Right atrium auricular region (tissue), 2 donors: ENCODE data around the gene PSMD10. TPM values are rescaled to one million over a fixed set of nuclear protein-coding genes. Genes with fewer than 3 reads are reported as not detected.

ENCODE experiments used
- DNase-seq: peaks from one replicate; pipeline ENCODE4 v3.0.0-alpha.2; 2019; ENCODE audit warnings: low spot score
- H3K27ac ChIP-seq, 2 donors: fragments of 200-600 bp; sonication (generic); 1 replicate in 1 of 2; 2 replicates in 1 of 2; pipeline ENCODE4 v1.5.1; 2016 to 2019
- H3K27me3 ChIP-seq, 2 donors: fragments of 200-600 bp; sonication (generic); one replicate each; pipeline versions ENCODE4 v1.5.1 to v1.6.0; 2017 to 2019
- H3K36me3 ChIP-seq: fragments of 200-600 bp; sonication (generic); one replicate; pipeline ENCODE4 v1.5.1; 2016
- H3K4me1 ChIP-seq, 2 donors: fragments of 200-600 bp; sonication (generic); one replicate each; pipeline versions ENCODE4 v1.5.1 to v1.6.0; 2017 to 2019
- H3K4me3 ChIP-seq, 2 donors: fragments of 200-600 bp; sonication (generic); 1 replicate in 1 of 2; 2 replicates in 1 of 2; pipeline ENCODE4 v1.5.1; 2017 to 2019; ENCODE audit warnings: mild to moderate bottlenecking in 1 of 2, moderate library complexity in 1 of 2
- H3K9me3 ChIP-seq, 2 donors: fragments of 200-600 bp; sonication (generic); one replicate each; pipeline ENCODE4 v1.5.1; 2019
- total RNA-seq, 2 donors: library from RNA; depleted of rRNA; stranded (reverse); fragments of >200 nt; gene quantifications; one replicate each; pipeline ENCODE4 v1.1.0, GENCODE V29; 2016
- TF ChIP-seq, protein P1 (sequence below), 2 donors: fragments of 200-600 bp; sonication (generic); IDR thresholded peaks; one replicate each; pipeline ENCODE4 v1.5.1; 2019; ENCODE audit warnings: antibody characterized with exemption in 2 of 2

The PSMD10 gene
- total RNA-seq, 2 donors from 2014 or later, result 22.5 to 23.6 TPM

GRCh38 chrX:108071578-108071977, 19.8 kb downstream of the PSMD10 start:
- Histone ChIP-seq H3K36me3 (no peaks in the 10 kb centered on the region), H3K4me3 (no peak overlapping the region), H3K27ac (no peak overlapping the region), H3K4me1 (no peaks in the 10 kb centered on the region), H3K27me3 (no peaks in the 10 kb centered on the region), H3K9me3 (no peaks in the 10 kb centered on the region)
- TF ChIP-seq, protein P1, sequence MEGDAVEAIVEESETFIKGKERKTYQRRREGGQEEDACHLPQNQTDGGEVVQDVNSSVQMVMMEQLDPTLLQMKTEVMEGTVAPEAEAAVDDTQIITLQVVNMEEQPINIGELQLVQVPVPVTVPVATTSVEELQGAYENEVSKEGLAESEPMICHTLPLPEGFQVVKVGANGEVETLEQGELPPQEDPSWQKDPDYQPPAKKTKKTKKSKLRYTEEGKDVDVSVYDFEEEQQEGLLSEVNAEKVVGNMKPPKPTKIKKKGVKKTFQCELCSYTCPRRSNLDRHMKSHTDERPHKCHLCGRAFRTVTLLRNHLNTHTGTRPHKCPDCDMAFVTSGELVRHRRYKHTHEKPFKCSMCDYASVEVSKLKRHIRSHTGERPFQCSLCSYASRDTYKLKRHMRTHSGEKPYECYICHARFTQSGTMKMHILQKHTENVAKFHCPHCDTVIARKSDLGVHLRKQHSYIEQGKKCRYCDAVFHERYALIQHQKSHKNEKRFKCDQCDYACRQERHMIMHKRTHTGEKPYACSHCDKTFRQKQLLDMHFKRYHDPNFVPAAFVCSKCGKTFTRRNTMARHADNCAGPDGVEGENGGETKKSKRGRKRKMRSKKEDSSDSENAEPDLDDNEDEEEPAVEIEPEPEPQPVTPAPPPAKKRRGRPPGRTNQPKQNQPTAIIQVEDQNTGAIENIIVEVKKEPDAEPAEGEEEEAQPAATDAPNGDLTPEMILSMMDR (IDR thresholded peaks at IDR 0.05), result no peak
- no peak for DNase-seq

- TF ChIP-seq, protein P1 (IDR thresholded peaks at IDR 0.05), result no peak
- H3K36me3 ChIP-seq, result no peaks in the 10 kb centered on the region
- H3K27me3 ChIP-seq, result no peaks in the 10 kb centered on the region
- no peak for DNase-seq
- H3K27ac ChIP-seq, result no peak overlapping the region
- no peaks in the 10 kb centered on the region for H3K9me3 ChIP-seq
- no peak overlapping the region for H3K4me3 ChIP-seq
- H3K4me1 ChIP-seq, result no peaks in the 10 kb centered on the region
These were observed 20.5 kb downstream of the PSMD10 start for GRCh38 chrX:108070891-108071290.

GRCh38 chrX:108068121-108068520, 23.2 kb downstream of the PSMD10 start:
- H3K9me3 ChIP-seq, result no peaks in the 10 kb centered on the region
- no peak overlapping the region for H3K27ac ChIP-seq
- DNase-seq, result no peak
- H3K36me3 ChIP-seq, result no peaks in the 10 kb centered on the region
- TF ChIP-seq, protein P1 (IDR thresholded peaks at IDR 0.05), result no peak
- H3K27me3 ChIP-seq, result no peaks in the 10 kb centered on the region
- H3K4me1 ChIP-seq, result no peaks in the 10 kb centered on the region
- no peak overlapping the region for H3K4me3 ChIP-seq

DNA sequence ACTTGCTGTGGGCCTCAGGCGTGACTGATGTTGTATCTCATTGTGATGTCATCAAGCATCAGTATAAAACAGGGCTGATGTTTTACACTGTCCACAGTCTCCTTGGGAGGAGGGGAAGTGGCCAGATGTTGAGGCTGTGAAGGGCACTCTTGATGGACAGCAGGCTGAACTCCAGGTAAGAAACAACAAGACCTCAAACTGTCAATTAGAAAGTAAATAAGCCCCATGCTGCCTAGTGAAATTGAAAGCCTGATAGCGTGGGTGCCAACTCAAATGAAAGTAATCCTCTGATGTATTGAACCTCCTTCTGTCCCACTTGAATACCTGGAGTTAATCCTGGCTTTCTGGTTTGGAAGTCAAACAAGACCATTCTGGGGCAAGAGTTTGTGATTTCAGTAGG, 26.7 kb downstream of the PSMD10 start:
- no peaks in the 10 kb centered on the region for H3K9me3 ChIP-seq
- no peak for DNase-seq
- no peaks in the 10 kb centered on the region for H3K27me3 ChIP-seq
- H3K36me3 ChIP-seq, result no peaks in the 10 kb centered on the region
- no peaks in the 10 kb centered on the region for H3K4me1 ChIP-seq
- TF ChIP-seq, protein P1 (IDR thresholded peaks at IDR 0.05), result no peak
- no peak overlapping the region for H3K4me3 ChIP-seq
- no peak overlapping the region for H3K27ac ChIP-seq

- Histone ChIP-seq H3K4me1 (no peaks in the 10 kb centered on the region), H3K4me3 (no peak overlapping the region), H3K27me3 (no peaks in the 10 kb centered on the region), H3K36me3 (no peaks in the 10 kb centered on the region), H3K27ac (no peak overlapping the region), H3K9me3 (no peaks in the 10 kb centered on the region)
- no peak for DNase-seq
- TF ChIP-seq, protein P1 (IDR thresholded peaks at IDR 0.05), result no peak
These were observed 27.3 kb downstream of the PSMD10 start for GRCh38 chrX:108064001-108064400.

GRCh38 chrX:108059801-108060200, 31.5 kb downstream of the PSMD10 start:
- Histone ChIP-seq H3K27me3 (no peaks in the 10 kb centered on the region), H3K36me3 (no peaks in the 10 kb centered on the region), H3K9me3 (no peaks in the 10 kb centered on the region), H3K27ac (no peak overlapping the region), H3K4me1 (no peaks in the 10 kb centered on the region), H3K4me3 (no peak overlapping the region)
- TF ChIP-seq, protein P1 (IDR thresholded peaks at IDR 0.05), result no peak
- no peak for DNase-seq
